ENCODE data around the gene FLT3LG.
A peak's percentile ranks its signal among the peaks of the same experiment; 100 is the strongest.

DNA sequence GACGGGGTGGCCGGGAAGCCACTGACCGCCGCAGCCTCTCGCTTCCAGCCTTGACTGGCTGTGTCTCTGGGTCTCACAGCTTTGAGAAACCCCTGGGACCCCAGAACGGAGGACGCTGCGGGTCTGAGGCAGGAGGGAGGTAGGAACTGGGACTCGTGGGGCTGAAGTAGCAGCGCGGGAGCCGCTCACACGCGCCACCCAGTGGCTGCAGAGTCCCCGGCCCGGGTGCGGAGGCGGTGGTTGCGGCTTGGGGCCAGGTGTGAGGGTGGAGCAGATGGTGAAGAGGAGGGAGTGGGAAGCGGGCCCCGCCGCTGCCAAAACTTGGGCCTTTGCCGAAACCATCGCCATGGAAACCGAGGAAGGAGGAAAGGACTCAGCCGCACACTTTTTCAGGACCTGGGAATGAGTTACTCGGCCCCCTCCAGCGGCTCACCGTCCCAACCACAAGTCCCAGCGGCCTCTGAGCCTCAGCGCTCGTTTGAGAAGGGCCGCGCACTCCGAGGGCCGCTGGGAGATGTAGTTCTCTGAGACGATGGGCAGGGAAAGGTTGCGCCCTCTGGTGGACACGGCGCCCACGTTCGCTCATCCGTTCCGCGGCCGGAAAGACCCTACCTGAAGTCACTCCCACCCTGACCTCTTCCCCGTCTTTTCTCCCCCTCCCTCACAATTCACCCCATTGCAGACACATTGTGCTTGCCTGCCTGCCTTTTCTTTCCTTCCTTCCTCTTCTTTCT lies 30.5 kb upstream of the FLT3LG start:
- TF ChIP-seq, protein P1, sequence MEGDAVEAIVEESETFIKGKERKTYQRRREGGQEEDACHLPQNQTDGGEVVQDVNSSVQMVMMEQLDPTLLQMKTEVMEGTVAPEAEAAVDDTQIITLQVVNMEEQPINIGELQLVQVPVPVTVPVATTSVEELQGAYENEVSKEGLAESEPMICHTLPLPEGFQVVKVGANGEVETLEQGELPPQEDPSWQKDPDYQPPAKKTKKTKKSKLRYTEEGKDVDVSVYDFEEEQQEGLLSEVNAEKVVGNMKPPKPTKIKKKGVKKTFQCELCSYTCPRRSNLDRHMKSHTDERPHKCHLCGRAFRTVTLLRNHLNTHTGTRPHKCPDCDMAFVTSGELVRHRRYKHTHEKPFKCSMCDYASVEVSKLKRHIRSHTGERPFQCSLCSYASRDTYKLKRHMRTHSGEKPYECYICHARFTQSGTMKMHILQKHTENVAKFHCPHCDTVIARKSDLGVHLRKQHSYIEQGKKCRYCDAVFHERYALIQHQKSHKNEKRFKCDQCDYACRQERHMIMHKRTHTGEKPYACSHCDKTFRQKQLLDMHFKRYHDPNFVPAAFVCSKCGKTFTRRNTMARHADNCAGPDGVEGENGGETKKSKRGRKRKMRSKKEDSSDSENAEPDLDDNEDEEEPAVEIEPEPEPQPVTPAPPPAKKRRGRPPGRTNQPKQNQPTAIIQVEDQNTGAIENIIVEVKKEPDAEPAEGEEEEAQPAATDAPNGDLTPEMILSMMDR (IDR thresholded peaks at IDR 0.05), result peak in 3 of 4 experiments; percentile 77 to 81 (median 79)
- TF ChIP-seq POLR2A (IDR thresholded peaks at IDR 0.05), result no peak

All from gastroesophageal sphincter (tissue), 3 donors.